NAMALWA (cell line): ENCODE measurements around the gene NCOA1.
"Not testable (repeated sequence)": the region's sequence is repeated elsewhere in the genome, so short reads cannot be mapped to it uniquely, and the experiment has no call there.

ENCODE experiments used
- DNase-seq: peaks from one replicate; pipeline ENCODE4 v3.0.0-alpha.2; 2015; ENCODE audit warnings: low spot score

The NCOA1 gene

GRCh38 chr2:24508878-24509277 is 17.8 kb downstream of the NCOA1 start:
- no peak for DNase-seq

GRCh38 chr2:24509425-24509824 is 18.4 kb downstream of the NCOA1 start:
- no peak for DNase-seq

GRCh38 chr2:24509840-24510239 is 18.8 kb downstream of the NCOA1 start:
- no peak for DNase-seq

- no peak for DNase-seq
Observed at GRCh38 chr2:24510771-24511170, 19.7 kb downstream of the NCOA1 start.

GRCh38 chr2:24511198-24511597 is 20.1 kb downstream of the NCOA1 start:
- DNase-seq, result no peak

GRCh38 chr2:24511894-24512293 is 20.8 kb downstream of the NCOA1 start:
- no peak for DNase-seq

GRCh38 chr2:24512404-24512803 is 21.4 kb downstream of the NCOA1 start:
- no peak for DNase-seq

GRCh38 chr2:24512831-24513230 is 21.8 kb downstream of the NCOA1 start:
- DNase-seq, result no peak

GRCh38 chr2:24513281-24514071 is 22.4 kb downstream of the NCOA1 start:
- DNase-seq, result no peak

GRCh38 chr2:24514820-24515219 is 23.8 kb downstream of the NCOA1 start:
- no peak for DNase-seq

GRCh38 chr2:24515335-24515734 is 24.3 kb downstream of the NCOA1 start:
- DNase-seq, result no peak

- DNase-seq, result no peak
Observed at GRCh38 chr2:24515831-24516230, 24.8 kb downstream of the NCOA1 start.

GRCh38 chr2:24517247-24517646 is 26.2 kb downstream of the NCOA1 start:
- DNase-seq, result no peak

- DNase-seq, result no peak
Observed at GRCh38 chr2:24520175-24520574, 29.1 kb downstream of the NCOA1 start.

- no peak for DNase-seq
Observed at GRCh38 chr2:24521162-24521857, 30.3 kb downstream of the NCOA1 start.

- no peak for DNase-seq
Observed at GRCh38 chr2:24521975-24522639, 31.1 kb downstream of the NCOA1 start.

- no peak for DNase-seq
Observed at GRCh38 chr2:24527536-24527935, 36.5 kb downstream of the NCOA1 start.

GRCh38 chr2:24530796-24531195 is 39.7 kb downstream of the NCOA1 start:
- no peak for DNase-seq

- DNase-seq, result not testable (repeated sequence)
Observed at GRCh38 chr2:24531610-24532009, 40.6 kb downstream of the NCOA1 start.

- DNase-seq, result not testable (repeated sequence)
Observed at GRCh38 chr2:24532057-24532456, 41.0 kb downstream of the NCOA1 start.

- DNase-seq, result not testable (repeated sequence)
Observed at GRCh38 chr2:24533574-24533973, 42.5 kb downstream of the NCOA1 start.

- DNase-seq, result peak; percentile 34
Observed at GRCh38 chr2:24538720-24539119, 47.7 kb downstream of the NCOA1 start.

- DNase-seq, result no peak
Observed at GRCh38 chr2:24539258-24539657, 48.2 kb downstream of the NCOA1 start.
